Subcutaneous abdominal adipose tissue (tissue), 5 donors: ENCODE measurements around the gene C10orf143.

Experiments used
- H3K27ac ChIP-seq: one replicate; pipeline ENCODE4 v1.7.0; 2013; ENCODE audit warnings: low read depth, mild to moderate bottlenecking, inconsistent platforms, low read length, moderate library complexity
- H3K27me3 ChIP-seq, 5 donors: one replicate each; pipeline ENCODE4 v1.7.0; 2013; ENCODE audit warnings: low read length in 5 of 5, inconsistent platforms in 1 of 5; ENCODE audit not compliant: control insufficient read depth in 5 of 5, insufficient read depth in 4 of 5
- H3K36me3 ChIP-seq, 5 donors: one replicate each; pipeline ENCODE4 v1.7.0; 2013; ENCODE audit warnings: low read length in 5 of 5; ENCODE audit not compliant: control insufficient read depth in 5 of 5, insufficient read depth in 5 of 5
- H3K4me1 ChIP-seq, 5 donors: one replicate each; pipeline ENCODE4 v1.7.0; 2013; ENCODE audit warnings: low read length in 5 of 5, mild to moderate bottlenecking in 3 of 5, moderate library complexity in 1 of 5; ENCODE audit not compliant: control insufficient read depth in 5 of 5, insufficient read depth in 5 of 5
- H3K4me3 ChIP-seq, 5 donors: one replicate each; pipeline ENCODE4 v1.7.0; 2013; ENCODE audit warnings: low read length in 5 of 5, low read depth in 1 of 5
- H3K9ac ChIP-seq, 5 donors: one replicate each; pipeline ENCODE4 v1.7.0; 2013; ENCODE audit warnings: low read length in 5 of 5, mild to moderate bottlenecking in 4 of 5, moderate library complexity in 3 of 5
- H3K9me3 ChIP-seq, 5 donors: one replicate each; pipeline ENCODE4 v1.7.0; 2013; ENCODE audit warnings: low read length in 5 of 5; ENCODE audit not compliant: control insufficient read depth in 5 of 5
- donor health status: healthy.
- donor health status: healthy.
- donor health status: healthy.
- donor health status: healthy.
- donor health status: healthy.

C10orf143 gene

DNA sequence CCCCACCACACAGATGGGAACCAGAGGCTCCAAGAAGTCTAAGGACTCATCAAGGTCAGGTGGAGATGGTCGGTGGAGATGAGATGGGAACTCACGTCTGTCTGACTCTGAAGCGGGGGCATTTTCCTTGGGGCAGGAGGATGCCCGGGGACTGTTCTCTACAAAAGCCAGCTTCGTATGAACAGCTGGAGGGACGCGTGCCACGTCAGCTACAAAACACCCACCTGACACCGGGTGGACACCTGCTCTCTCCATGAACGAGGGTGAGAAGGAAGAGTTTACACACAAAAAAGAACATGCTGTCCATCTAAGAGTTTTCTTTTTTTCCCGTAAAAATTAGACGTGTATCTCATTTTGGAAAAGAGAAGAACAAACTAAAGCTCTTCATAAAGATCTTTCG lies 47.7 kb downstream of the C10orf143 start:
- H3K9ac ChIP-seq: no peak overlapping the region
- H3K9me3 ChIP-seq: no peaks in the 10 kb centered on the region
- peaks cover 0 to 2% (median 0%) of the 10 kb centered on the region in 5 donors for H3K36me3 ChIP-seq
- no peaks in the 10 kb centered on the region for H3K27me3 ChIP-seq
- H3K4me3 ChIP-seq: no peak overlapping the region
- peaks cover 0 to 10% (median 8%) of the 10 kb centered on the region in 5 donors for H3K4me1 ChIP-seq
- no peak overlapping the region for H3K27ac ChIP-seq

DNA sequence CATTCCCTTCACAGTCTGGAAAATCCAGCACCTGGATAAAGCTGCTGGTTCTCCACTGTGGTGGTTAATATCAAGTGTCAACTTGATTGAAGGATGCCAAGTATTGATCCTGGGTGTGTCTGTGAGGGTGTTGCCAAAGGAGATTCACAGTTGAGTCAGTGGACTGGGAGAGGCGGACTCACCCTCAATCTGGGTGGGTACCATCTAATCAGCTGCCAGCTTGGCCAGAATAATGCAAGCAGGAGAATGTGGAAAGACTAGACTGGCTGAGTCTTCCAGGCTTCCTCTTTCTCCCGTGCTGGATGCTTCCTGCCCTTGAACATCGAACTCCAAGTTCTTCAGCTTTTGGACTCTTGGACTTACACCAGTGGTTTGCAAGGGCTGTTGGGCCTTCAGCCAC lies 48.4 kb downstream of the C10orf143 start:
- Histone ChIP-seq H3K9me3 (no peaks in the 10 kb centered on the region), H3K9ac (no peak overlapping the region), H3K4me3 (no peak overlapping the region), H3K4me1 (peaks cover 0 to 10% (median 8%) of the 10 kb centered on the region in 5 donors), H3K27ac (no peak overlapping the region), H3K36me3 (peaks cover 0 to 2% (median 0%) of the 10 kb centered on the region in 5 donors), H3K27me3 (no peaks in the 10 kb centered on the region)

DNA sequence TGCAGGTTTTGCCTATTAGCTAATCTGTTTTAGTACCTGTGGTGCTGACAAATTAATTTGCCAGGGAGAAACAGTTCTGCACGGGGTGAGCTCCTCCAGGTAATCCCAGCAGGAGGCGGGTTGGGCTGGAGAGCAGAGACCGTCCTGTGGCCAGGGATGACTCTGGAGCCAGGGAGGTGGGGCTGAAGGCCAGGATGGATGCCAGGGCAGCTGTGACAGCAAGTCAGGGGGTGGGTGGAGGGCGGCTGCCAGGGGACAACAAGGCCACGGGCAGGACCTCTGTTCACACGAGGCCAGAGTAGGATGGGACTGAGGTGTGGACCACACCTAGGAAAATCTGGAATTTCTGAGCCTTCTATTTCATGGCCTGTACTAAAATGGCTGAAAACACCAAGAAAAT lies 48.9 kb downstream of the C10orf143 start:
- no peaks in the 10 kb centered on the region for H3K36me3 ChIP-seq
- H3K4me3 ChIP-seq: no peak overlapping the region
- no peaks in the 10 kb centered on the region for H3K9me3 ChIP-seq
- H3K9ac ChIP-seq: no peak overlapping the region
- no peaks in the 10 kb centered on the region for H3K27me3 ChIP-seq
- no peak overlapping the region for H3K27ac ChIP-seq
- peaks cover 0 to 10% (median 8%) of the 10 kb centered on the region in 5 donors for H3K4me1 ChIP-seq

DNA sequence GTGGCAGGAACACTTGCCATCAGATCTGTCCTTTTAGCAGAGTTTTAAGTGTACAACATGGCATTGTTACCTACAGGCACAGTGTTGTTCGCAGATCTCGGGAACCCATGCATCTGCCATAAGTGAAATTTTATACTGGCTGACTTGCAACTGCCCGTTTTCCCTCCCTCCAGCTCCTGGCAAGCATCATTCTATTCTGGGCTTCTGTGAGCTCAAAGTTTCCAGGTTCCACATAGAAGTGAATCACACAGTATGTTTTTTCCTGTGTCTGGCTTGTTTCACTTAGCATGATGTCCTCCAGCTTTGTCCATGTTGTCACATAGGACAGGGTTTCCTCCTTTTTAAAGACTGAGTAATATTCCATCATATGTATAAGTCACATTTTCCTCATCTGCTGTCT lies 56.6 kb downstream of the C10orf143 start:
- no peaks in the 10 kb centered on the region for H3K36me3 ChIP-seq
- H3K27ac ChIP-seq: no peak overlapping the region
- H3K9me3 ChIP-seq: peaks cover 0 to 8% (median 0%) of the 10 kb centered on the region in 5 donors

DNA sequence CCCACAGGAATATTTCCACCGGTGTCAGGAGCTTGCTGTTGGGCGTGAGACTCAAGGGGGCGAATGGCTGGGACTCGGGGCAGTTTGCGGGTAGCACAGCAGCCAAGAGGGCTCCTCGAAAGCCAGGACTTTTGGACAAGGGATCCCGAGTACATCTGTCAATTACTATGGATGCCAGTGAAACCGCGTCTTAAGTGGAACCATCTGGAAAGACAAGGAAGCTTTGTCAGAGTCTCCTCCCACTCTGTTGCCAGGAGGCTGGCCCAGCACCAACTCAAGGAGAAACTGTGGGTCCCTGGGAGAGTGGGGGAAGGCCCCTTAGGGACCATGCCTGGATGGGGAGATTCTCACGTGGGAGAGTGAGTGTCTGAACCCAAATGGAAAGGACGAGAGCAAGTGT lies 57.1 kb downstream of the C10orf143 start:
- Histone ChIP-seq H3K27me3 (no peaks in the 10 kb centered on the region), H3K27ac (no peak overlapping the region), H3K4me1 (no peaks in the 10 kb centered on the region), H3K36me3 (no peaks in the 10 kb centered on the region), H3K9me3 (peaks cover 0 to 8% (median 0%) of the 10 kb centered on the region in 5 donors), H3K4me3 (no peak overlapping the region), H3K9ac (no peak overlapping the region)

More for the DNA sequence above, 56.6 kb downstream of the C10orf143 start:
- Histone ChIP-seq H3K4me1 (no peaks in the 10 kb centered on the region), H3K9ac (no peak overlapping the region), H3K4me3 (no peak overlapping the region), H3K27me3 (no peaks in the 10 kb centered on the region)

DNA sequence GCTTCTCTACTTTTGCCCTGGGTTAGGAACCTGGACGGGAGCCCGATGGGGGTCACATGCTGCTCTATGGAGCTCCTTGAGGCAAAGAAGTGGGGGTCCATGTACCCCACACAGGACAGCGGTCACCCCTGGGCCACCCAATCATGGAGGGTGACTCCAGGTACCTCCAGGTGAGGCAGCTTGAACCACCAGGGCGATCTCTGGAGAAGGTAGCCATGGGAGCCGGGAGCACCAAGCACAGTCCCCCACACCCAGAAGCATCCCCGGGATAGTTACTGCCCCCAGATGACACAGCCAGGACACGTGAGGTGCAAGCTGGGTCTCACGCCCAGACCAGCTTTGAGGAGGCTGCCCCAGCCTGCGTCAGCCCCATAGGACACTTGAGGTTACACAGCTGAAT lies 58.4 kb downstream of the C10orf143 start:
- Histone ChIP-seq H3K36me3 (no peaks in the 10 kb centered on the region), H3K9ac (no peak overlapping the region), H3K4me3 (no peak overlapping the region), H3K9me3 (peaks cover 0 to 8% (median 0%) of the 10 kb centered on the region in 5 donors), H3K4me1 (no peaks in the 10 kb centered on the region), H3K27me3 (no peaks in the 10 kb centered on the region), H3K27ac (no peak overlapping the region)

DNA sequence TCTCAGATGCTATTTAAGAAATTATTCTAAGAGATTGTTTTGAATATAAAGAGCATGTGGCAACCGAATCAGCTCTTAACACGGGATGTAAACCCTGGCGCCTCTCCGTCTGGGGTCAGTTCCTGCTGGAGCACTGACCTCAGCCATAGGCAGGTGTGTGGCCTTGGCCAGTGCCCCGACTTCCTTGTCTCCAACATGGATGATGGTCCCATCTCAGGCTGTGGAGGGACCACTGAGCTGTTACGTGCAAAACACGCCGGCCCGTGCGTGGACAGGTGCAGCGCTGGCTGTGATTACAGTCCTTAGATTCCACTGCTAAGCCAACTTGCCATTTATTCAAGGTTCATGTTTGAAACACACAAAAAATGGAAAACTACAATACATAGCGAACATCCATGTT lies 59.9 kb downstream of the C10orf143 start:
- peaks cover 0 to 3% (median 0%) of the 10 kb centered on the region in 5 donors for H3K27me3 ChIP-seq
- no peaks in the 10 kb centered on the region for H3K36me3 ChIP-seq
- H3K9ac ChIP-seq: no peak overlapping the region
- H3K4me1 ChIP-seq: no peaks in the 10 kb centered on the region
- no peak overlapping the region for H3K27ac ChIP-seq
- no peak overlapping the region for H3K4me3 ChIP-seq
- peaks cover 0 to 8% (median 0%) of the 10 kb centered on the region in 5 donors for H3K9me3 ChIP-seq

DNA sequence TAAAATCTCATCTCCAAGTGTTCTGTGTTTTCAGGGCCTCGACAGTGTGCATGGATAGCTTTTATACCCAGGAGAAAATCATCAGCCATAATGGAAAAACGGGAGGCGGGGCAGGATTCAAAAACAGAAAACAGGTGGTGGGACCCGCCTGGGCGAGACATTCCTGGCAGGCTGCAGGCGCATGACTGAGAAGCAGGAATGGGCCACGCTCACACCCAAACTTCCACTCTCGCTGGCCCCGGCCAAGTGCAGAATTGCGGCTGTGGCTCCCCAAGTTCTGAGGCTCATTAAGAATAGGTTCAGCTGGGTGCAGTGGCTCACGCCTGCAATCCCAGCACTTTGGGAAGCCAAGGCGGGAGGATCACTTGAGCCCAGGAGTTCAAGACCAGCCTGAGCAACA lies 60.6 kb downstream of the C10orf143 start:
- Histone ChIP-seq H3K9me3 (peaks cover 0 to 8% (median 0%) of the 10 kb centered on the region in 5 donors), H3K36me3 (no peaks in the 10 kb centered on the region), H3K27ac (no peak overlapping the region), H3K4me1 (peaks cover 0 to 3% (median 0%) of the 10 kb centered on the region in 5 donors), H3K9ac (no peak overlapping the region), H3K27me3 (peaks cover 0 to 3% (median 0%) of the 10 kb centered on the region in 5 donors), H3K4me3 (no peak overlapping the region)

DNA sequence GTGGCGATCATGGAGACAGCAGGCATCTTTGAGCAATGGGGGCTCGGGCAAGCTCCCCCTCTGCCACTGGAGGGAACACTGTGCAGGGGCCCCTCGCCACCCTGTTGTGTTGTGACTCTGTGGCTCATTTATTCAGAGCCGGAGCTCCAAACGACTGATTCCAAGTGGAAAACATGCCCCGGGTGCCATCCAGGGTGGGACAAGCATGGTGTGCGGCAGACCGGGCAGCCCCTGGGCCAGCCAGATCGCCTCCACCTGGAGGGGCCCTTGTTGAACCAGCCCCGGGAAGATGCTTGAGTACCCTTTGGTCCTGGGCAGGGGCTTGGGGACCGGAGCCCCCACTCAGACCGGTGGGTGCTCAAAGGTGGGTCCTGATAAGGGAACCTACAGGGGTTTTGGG lies 61.4 kb downstream of the C10orf143 start:
- H3K9ac ChIP-seq: no peak overlapping the region
- peaks cover 0 to 3% (median 0%) of the 10 kb centered on the region in 5 donors for H3K4me1 ChIP-seq
- no peaks in the 10 kb centered on the region for H3K36me3 ChIP-seq
- H3K27ac ChIP-seq: no peak overlapping the region
- H3K9me3 ChIP-seq: peaks cover 0 to 6% (median 0%) of the 10 kb centered on the region in 5 donors
- peaks cover 0 to 8% (median 3%) of the 10 kb centered on the region in 5 donors for H3K27me3 ChIP-seq
- H3K4me3 ChIP-seq: no peak overlapping the region

DNA sequence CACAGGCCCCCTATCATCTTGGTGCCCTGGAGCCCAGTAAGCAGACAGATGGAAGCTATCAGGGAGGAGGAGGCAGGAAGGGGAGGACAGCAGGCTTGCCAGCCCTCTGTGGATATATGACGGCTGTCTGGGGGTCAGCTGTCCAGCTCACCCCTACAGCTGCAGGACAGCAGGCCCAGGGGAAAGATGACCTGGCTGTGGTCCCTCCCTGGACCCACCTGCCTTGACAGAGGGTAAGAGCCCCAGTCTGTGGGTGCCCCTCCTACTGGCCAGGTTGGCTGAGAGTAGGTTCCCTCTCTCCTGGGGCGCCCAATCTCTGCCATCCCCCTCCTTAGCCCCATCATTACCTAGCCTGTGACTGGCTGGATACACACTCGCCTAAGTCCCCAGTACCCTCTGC lies 62.5 kb downstream of the C10orf143 start:
- H3K27me3 ChIP-seq: peaks cover 0 to 16% (median 3%) of the 10 kb centered on the region in 5 donors
- peaks cover 0 to 3% (median 0%) of the 10 kb centered on the region in 5 donors for H3K4me1 ChIP-seq
- H3K9me3 ChIP-seq: no peaks in the 10 kb centered on the region

More for the DNA sequence above, 62.5 kb downstream of the C10orf143 start:
- Histone ChIP-seq H3K27ac (no peak overlapping the region), H3K4me3 (no peak overlapping the region), H3K9ac (no peak overlapping the region), H3K36me3 (no peaks in the 10 kb centered on the region)
